Measurements from ENCODE around the gene SHROOM3.

The SHROOM3 gene

GRCh38 chr4:76626686-76627465 is 191.8 kb downstream of the SHROOM3 start:
- no peak for DNase-seq

GRCh38 chr4:76628251-76628650 is 193.2 kb downstream of the SHROOM3 start:
- DNase-seq = no peak

- DNase-seq = peak; percentile 27
Measured at GRCh38 chr4:76630741-76631140, 195.7 kb downstream of the SHROOM3 start.

- DNase-seq = peak; percentile 66
Measured at GRCh38 chr4:76634220-76634619, 199.2 kb downstream of the SHROOM3 start.

GRCh38 chr4:76637712-76638361 is 202.8 kb downstream of the SHROOM3 start:
- no peak for DNase-seq

- DNase-seq = no peak
Measured at GRCh38 chr4:76639288-76639687, 204.3 kb downstream of the SHROOM3 start.

- no peak for DNase-seq
Measured at GRCh38 chr4:76640353-76640910, 205.4 kb downstream of the SHROOM3 start.

GRCh38 chr4:76641351-76641750 is 206.3 kb downstream of the SHROOM3 start:
- no peak for DNase-seq

- no peak for DNase-seq
Measured at GRCh38 chr4:76641758-76642157, 206.7 kb downstream of the SHROOM3 start.

- DNase-seq = no peak
Measured at GRCh38 chr4:76644831-76645485, 209.9 kb downstream of the SHROOM3 start.

GRCh38 chr4:76649086-76649485 is 214.1 kb downstream of the SHROOM3 start:
- no peak for DNase-seq

GRCh38 chr4:76651616-76652015 is 216.6 kb downstream of the SHROOM3 start:
- DNase-seq = peak; percentile 48

GRCh38 chr4:76652389-76652788 is 217.4 kb downstream of the SHROOM3 start:
- no peak for DNase-seq

GRCh38 chr4:76654084-76654483 is 219.1 kb downstream of the SHROOM3 start:
- no peak for DNase-seq

GRCh38 chr4:76654791-76655190 is 219.8 kb downstream of the SHROOM3 start:
- DNase-seq = peak; percentile 61

GRCh38 chr4:76655566-76656479 is 220.8 kb downstream of the SHROOM3 start:
- DNase-seq = no peak

GRCh38 chr4:76657443-76657842 is 222.4 kb downstream of the SHROOM3 start:
- peak; percentile 29 for DNase-seq

- peak; percentile 96 for DNase-seq
Measured at GRCh38 chr4:76658231-76659102, 223.4 kb downstream of the SHROOM3 start.

- DNase-seq = peak; percentile 84
Measured at GRCh38 chr4:76659103-76659490, 224.1 kb downstream of the SHROOM3 start.

GRCh38 chr4:76663824-76664223 is 228.8 kb downstream of the SHROOM3 start:
- no peak for DNase-seq

- DNase-seq = peak; percentile 63
Measured at GRCh38 chr4:76665153-76665552, 230.1 kb downstream of the SHROOM3 start.
